WTC11 (cell line): Measurements from ENCODE around the gene CAMTA1.

Experiments
- ATF1 ChIP-seq: sonication (generic); formaldehyde crosslinking; IDR thresholded peaks from 2 replicates; pipeline ENCODE4 v1.8.1; 2023; ENCODE audit warnings: mild to moderate bottlenecking, moderate library complexity, missing genetic modification reagents
- CTCF ChIP-seq: fragments of 200-600 bp; IDR thresholded peaks from 2 replicates; pipeline ENCODE4 v1.8.0; 2022; ENCODE audit warnings: antibody characterized with exemption
- FOXK1 ChIP-seq: sonication (generic); formaldehyde crosslinking; IDR thresholded peaks from 2 replicates; pipeline ENCODE4 v1.8.0; 2022; ENCODE audit warnings: mild to moderate bottlenecking, moderate library complexity, missing genetic modification reagents
- MAX ChIP-seq: sonication (generic); formaldehyde crosslinking; IDR thresholded peaks from 2 replicates; pipeline ENCODE4 v1.8.0; 2022; ENCODE audit warnings: mild to moderate bottlenecking, missing genetic modification reagents
- RELA ChIP-seq: sonication (generic); formaldehyde crosslinking; IDR thresholded peaks from 2 replicates; pipeline ENCODE4 v1.8.1; 2022; ENCODE audit warnings: missing genetic modification reagents, mild to moderate bottlenecking, borderline replicate concordance
- TCF7 ChIP-seq: sonication (generic); formaldehyde crosslinking; IDR thresholded peaks from 2 replicates; pipeline ENCODE4 v1.8.0; 2022; ENCODE audit warnings: mild to moderate bottlenecking, low read depth, missing genetic modification reagents, moderate library complexity
- ZBTB21 ChIP-seq: sonication (generic); formaldehyde crosslinking; IDR thresholded peaks from 2 replicates; pipeline ENCODE4 v1.8.1; 2023; ENCODE audit warnings: mild to moderate bottlenecking, missing genetic modification reagents, borderline replicate concordance

GRCh38 chr1:6794164-6794563 is 8.9 kb downstream of the CAMTA1 start:
- TF ChIP-seq FOXK1 (no peak), CTCF (no peak), TCF7 (CRISPR knock-in tag) (no peak), RELA (CRISPR knock-in tag) (no peak), MAX (CRISPR knock-in tag) (no peak), ZBTB21 (CRISPR knock-in tag) (no peak), ATF1 (no peak)
